AG04450 (cell line): ENCODE results near the gene DOK1. TPM values are rescaled to one million over a fixed set of nuclear protein-coding genes. Genes with fewer than 3 reads are reported as not detected.

Source experiments
- CTCF ChIA-PET: fragments of 300-600, 350-600 bp; formaldehyde crosslinking; extraction: SDS; loops from one replicate; lab custom pipeline; 2022; ENCODE audit warnings: antibody characterized with exemption, inconsistent platforms; lab: Charles Lee
- POLR2A ChIA-PET: fragments of 350-600 bp; formaldehyde crosslinking; extraction: SDS; loops from one replicate; lab custom pipeline; 2021; ENCODE audit warnings: antibody characterized with exemption, inconsistent platforms; lab: Yijun Ruan, JAX
- DNase-seq: peaks from one replicate; pipeline ENCODE4 v3.0.0-alpha.2; 2011; ENCODE audit warnings: low read depth, low spot score
- H3K27ac ChIP-seq: one replicate; pipeline ENCODE4 v1.5.1; 2012; ENCODE audit warnings: low read depth, low read length, control low read depth
- H3K27me3 ChIP-seq: one replicate; pipeline ENCODE4 v1.6.0; 2012; ENCODE audit warnings: low read length; ENCODE audit not compliant: control insufficient read depth, insufficient read depth
- H3K4me3 ChIP-seq: 2 replicates; pipeline ENCODE4 v1.5.1; 2011; ENCODE audit warnings: mild to moderate bottlenecking, low read depth, low read length, control low read depth
- H3K9me3 ChIP-seq: 2 replicates; pipeline ENCODE4 v1.5.1; 2012; ENCODE audit warnings: low read length; ENCODE audit not compliant: control insufficient read depth, insufficient read depth
- CTCF ChIP-seq: IDR thresholded peaks from 2 replicates; pipeline ENCODE4 v1.5.1; 2011; ENCODE audit warnings: low read depth, low read length, control low read depth, inconsistent platforms
- polyA plus RNA-seq: library from polyadenylated mRNA; depleted of rRNA; stranded (reverse); fragments of >200 nt; gene quantifications from 2 replicates; pipeline ENCODE4 v1.2.3, GENCODE V29; 2011

DOK1 gene
- polyA plus RNA-seq, 1 experiment = 16.8 TPM

GRCh38 chr2:74522516-74522915 is 32.0 kb upstream of the DOK1 start:
- no peak overlapping the region for H3K27ac ChIP-seq
- ChIA-PET CTCF (interaction anchor here (1.8 kb wide), 1 partner anchor 66 kb away, joined by 4 read pairs; no protein-coding TSS in a partner anchor), POLR2A (no interaction called here)
- TF ChIP-seq CTCF = no peak
- no peak overlapping the region for H3K4me3 ChIP-seq
- peaks cover 5% of the 10 kb centered on the region; the same call in 1 of the 2 replicates for H3K9me3 ChIP-seq
- peaks cover 48% of the 10 kb centered on the region for H3K27me3 ChIP-seq
- no peak for DNase-seq

- no peak for DNase-seq
- ChIA-PET POLR2A (no interaction called here), CTCF (interaction anchor here (1.8 kb wide), 1 partner anchor 64 kb away, joined by 4 read pairs; no protein-coding TSS in a partner anchor)
Observed at GRCh38 chr2:74524005-74524404, 30.5 kb upstream of the DOK1 start.

GRCh38 chr2:74524955-74525716 is 29.4 kb upstream of the DOK1 start:
- H3K27ac ChIP-seq = no peak overlapping the region

More at GRCh38 chr2:74524005-74524404, 30.5 kb upstream of the DOK1 start:
- no peak for TF ChIP-seq CTCF
- peaks cover 5% of the 10 kb centered on the region; the same call in 1 of the 2 replicates for H3K9me3 ChIP-seq
- H3K27ac ChIP-seq = no peak overlapping the region
- no peak overlapping the region for H3K4me3 ChIP-seq
- H3K27me3 ChIP-seq = peaks cover 33% of the 10 kb centered on the region

GRCh38 chr2:74525717-74526648 is 28.5 kb upstream of the DOK1 start, which contains the start of gene DQX1:
TSS of gene DQX1 (minus strand) at chr2:74526231. CDS start at chr2:74525729, 502 bp downstream.
- ChIA-PET CTCF (no interaction called here), POLR2A (interaction anchor here (0.9 kb wide), 1 partner anchor 15 kb away, joined by 8 read pairs; no protein-coding TSS in a partner anchor)
- no peak for DNase-seq
- no peak within 1 kb of the TSS for H3K27ac ChIP-seq
- TF ChIP-seq CTCF = no peak
- H3K9me3 ChIP-seq = peaks cover 10% of the 10 kb centered on the region; the same call in 1 of the 2 replicates
- H3K4me3 ChIP-seq = no peak within 1 kb of the TSS
- H3K27me3 ChIP-seq = peaks cover 13% of the 10 kb centered on the region

More at GRCh38 chr2:74524955-74525716, 29.4 kb upstream of the DOK1 start:
- POLR2A ChIA-PET = no interaction called here
- CTCF ChIA-PET = no interaction called here
- peaks cover 10% of the 10 kb centered on the region; the same call in 1 of the 2 replicates for H3K9me3 ChIP-seq
- H3K4me3 ChIP-seq = no peak overlapping the region
- H3K27me3 ChIP-seq = peaks cover 22% of the 10 kb centered on the region
- DNase-seq = no peak
- no peak for TF ChIP-seq CTCF
